ENCODE data around the gene CRB2.

DNA sequence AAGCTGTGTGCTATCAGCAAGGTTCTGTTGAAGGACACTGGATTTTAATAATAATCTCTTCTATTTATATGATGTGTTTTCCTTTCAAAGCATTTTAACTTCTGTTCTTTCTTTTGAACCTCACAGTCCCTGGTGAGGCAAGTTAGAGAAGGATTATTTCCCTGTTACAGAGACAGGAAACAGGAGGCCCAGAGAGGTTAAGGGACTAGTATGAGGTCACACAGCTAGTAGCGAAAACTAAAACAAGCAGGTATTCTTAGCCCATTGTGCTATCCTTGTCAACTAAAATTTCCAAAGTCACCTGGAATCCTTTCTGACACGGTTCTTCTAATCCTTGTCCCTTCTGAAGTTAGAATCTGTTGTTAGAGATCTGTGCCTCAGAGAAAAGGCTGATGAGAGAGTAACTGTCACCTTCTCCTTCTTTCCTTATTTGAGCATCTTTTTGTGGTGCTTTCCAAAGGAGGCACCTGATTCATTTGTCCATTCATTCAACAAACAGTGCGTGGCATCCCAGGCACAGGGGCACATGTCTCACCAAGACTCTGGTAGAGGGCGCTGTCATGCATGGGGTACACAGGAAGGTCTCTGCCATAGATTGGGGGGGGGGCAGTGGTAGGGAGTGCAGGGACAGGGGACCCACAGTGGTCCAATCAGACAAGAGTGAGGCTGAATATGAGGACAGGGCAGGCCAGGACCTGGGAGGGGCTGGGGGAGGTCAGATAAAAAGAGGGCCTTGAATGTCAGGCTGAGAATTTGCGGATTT lies 61.5 kb downstream of the CRB2 start:
- TF ChIP-seq, protein P1, sequence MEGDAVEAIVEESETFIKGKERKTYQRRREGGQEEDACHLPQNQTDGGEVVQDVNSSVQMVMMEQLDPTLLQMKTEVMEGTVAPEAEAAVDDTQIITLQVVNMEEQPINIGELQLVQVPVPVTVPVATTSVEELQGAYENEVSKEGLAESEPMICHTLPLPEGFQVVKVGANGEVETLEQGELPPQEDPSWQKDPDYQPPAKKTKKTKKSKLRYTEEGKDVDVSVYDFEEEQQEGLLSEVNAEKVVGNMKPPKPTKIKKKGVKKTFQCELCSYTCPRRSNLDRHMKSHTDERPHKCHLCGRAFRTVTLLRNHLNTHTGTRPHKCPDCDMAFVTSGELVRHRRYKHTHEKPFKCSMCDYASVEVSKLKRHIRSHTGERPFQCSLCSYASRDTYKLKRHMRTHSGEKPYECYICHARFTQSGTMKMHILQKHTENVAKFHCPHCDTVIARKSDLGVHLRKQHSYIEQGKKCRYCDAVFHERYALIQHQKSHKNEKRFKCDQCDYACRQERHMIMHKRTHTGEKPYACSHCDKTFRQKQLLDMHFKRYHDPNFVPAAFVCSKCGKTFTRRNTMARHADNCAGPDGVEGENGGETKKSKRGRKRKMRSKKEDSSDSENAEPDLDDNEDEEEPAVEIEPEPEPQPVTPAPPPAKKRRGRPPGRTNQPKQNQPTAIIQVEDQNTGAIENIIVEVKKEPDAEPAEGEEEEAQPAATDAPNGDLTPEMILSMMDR (conservative IDR thresholded peaks at IDR 0.05; ENCODE audit: low read depth, low read length): no peak
- no peak for TF ChIP-seq NFE2L2 (IDR thresholded peaks at IDR 0.05; ENCODE audit: low read depth, low read length)
- TF ChIP-seq RAD21 (IDR thresholded peaks at IDR 0.05; ENCODE audit: low read length): no peak
- no peak for TF ChIP-seq POLR2A (IDR thresholded peaks at IDR 0.05; ENCODE audit: low read depth, low read length)
- no peak for TF ChIP-seq MAFK (IDR thresholded peaks at IDR 0.05; ENCODE audit: low read depth, low read length)
- no peak for TF ChIP-seq MXI1 (IDR thresholded peaks at IDR 0.05; ENCODE audit: borderline replicate concordance, low read depth, low read length)
- TF ChIP-seq CEBPB (IDR thresholded peaks at IDR 0.05; ENCODE audit: low read depth, low read length): no peak
- TF ChIP-seq SMC3 (IDR thresholded peaks at IDR 0.05; ENCODE audit: low read depth, low read length): no peak
- TF ChIP-seq MAZ (IDR thresholded peaks at IDR 0.05; ENCODE audit: borderline replicate concordance, low read depth, low read length): no peak
- TF ChIP-seq, protein P2, sequence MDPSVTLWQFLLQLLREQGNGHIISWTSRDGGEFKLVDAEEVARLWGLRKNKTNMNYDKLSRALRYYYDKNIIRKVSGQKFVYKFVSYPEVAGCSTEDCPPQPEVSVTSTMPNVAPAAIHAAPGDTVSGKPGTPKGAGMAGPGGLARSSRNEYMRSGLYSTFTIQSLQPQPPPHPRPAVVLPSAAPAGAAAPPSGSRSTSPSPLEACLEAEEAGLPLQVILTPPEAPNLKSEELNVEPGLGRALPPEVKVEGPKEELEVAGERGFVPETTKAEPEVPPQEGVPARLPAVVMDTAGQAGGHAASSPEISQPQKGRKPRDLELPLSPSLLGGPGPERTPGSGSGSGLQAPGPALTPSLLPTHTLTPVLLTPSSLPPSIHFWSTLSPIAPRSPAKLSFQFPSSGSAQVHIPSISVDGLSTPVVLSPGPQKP (IDR thresholded peaks at IDR 0.05; ENCODE audit: borderline replicate concordance, low read depth, low read length): no peak

All from IMR-90 (cell line).